IMR-90 (cell line): ENCODE data around the gene SMIM36.

Experiments used
- POLR2A ChIP-seq: IDR thresholded peaks from 2 replicates; pipeline ENCODE4 v1.6.1; 2012; ENCODE audit warnings: mild to moderate bottlenecking, low read depth, low read length
- RAD21 ChIP-seq: IDR thresholded peaks from 2 replicates; pipeline ENCODE4 v1.6.1; 2012; ENCODE audit warnings: low read length, improper control_type of control experiment
- TF ChIP-seq, protein P1 (sequence below): conservative IDR thresholded peaks from 2 replicates; pipeline ENCODE4 v1.5.1; 2012; ENCODE audit warnings: mild to moderate bottlenecking, low read depth, low read length, improper control_type of control experiment
- TF ChIP-seq, protein P2 (sequence below): fragments of 150-350 bp; IDR thresholded peaks from 2 replicates; pipeline ENCODE4 v1.6.1; 2017; ENCODE audit warnings: mild to moderate bottlenecking, antibody characterized with exemption, low read length, low read depth

DNA sequence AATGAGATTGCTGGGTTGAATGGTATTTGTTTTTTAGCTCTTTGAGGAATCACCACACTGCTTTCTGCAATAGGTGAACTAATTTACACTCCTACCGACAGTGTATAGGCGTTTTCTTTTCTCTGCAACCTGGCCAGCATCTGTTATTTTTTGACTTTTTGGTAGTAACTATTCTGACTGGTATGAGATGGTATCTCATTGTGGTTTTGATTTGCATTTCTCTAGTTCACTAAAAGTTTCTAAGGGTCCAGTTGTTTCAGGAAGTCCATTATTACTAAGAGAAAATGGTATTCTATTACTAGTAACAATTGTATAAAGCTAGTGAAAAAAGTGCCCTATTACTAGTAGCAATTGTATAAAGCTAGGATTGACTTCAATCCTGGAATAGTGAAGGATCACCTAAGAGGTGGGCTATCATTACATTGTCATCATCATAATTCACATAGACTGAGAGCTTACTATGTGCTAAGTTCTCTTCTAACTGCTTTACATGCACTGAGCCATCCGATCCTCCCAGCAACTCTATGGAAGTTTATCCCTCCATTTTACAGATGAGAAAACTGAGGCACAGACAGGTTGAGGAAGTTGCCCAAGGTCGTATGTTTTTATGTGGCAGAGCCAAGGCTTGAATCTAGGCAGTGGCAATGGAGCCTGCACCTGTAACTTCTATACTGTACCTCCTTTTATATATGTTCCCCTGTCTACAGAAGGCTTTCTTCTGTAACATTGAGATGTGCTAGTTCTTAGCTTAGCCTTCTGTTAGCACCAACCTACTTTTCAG, 13.4 kb upstream of the SMIM36 start:
- TF ChIP-seq, protein P1, sequence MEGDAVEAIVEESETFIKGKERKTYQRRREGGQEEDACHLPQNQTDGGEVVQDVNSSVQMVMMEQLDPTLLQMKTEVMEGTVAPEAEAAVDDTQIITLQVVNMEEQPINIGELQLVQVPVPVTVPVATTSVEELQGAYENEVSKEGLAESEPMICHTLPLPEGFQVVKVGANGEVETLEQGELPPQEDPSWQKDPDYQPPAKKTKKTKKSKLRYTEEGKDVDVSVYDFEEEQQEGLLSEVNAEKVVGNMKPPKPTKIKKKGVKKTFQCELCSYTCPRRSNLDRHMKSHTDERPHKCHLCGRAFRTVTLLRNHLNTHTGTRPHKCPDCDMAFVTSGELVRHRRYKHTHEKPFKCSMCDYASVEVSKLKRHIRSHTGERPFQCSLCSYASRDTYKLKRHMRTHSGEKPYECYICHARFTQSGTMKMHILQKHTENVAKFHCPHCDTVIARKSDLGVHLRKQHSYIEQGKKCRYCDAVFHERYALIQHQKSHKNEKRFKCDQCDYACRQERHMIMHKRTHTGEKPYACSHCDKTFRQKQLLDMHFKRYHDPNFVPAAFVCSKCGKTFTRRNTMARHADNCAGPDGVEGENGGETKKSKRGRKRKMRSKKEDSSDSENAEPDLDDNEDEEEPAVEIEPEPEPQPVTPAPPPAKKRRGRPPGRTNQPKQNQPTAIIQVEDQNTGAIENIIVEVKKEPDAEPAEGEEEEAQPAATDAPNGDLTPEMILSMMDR = no peak
- TF ChIP-seq, protein P2, sequence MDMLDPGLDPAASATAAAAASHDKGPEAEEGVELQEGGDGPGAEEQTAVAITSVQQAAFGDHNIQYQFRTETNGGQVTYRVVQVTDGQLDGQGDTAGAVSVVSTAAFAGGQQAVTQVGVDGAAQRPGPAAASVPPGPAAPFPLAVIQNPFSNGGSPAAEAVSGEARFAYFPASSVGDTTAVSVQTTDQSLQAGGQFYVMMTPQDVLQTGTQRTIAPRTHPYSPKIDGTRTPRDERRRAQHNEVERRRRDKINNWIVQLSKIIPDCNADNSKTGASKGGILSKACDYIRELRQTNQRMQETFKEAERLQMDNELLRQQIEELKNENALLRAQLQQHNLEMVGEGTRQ = no peak
- TF ChIP-seq POLR2A (no peak), RAD21 (no peak)
